Measurements from ENCODE around the gene MSL1.

The MSL1 gene

GRCh38 chr17:40121181-40122135 lies at the start of gene MSL1:
Gene MSL1 (plus strand): TSS chr17:40121971. CDS start chr17:40122613, 642 bp downstream.
- H3K9me3 Mint-ChIP-seq, result no peaks in the 10 kb centered on the region
- H3K4me3 Mint-ChIP-seq, result peak within 1 kb of the TSS; percentile 88 to 95
- H3K36me3 Mint-ChIP-seq, result peaks cover 14 to 20% of the 10 kb centered on the region in 2 donors
- peak; percentile 68 to 76 for ATAC-seq (replicated peaks)
- no peaks in the 10 kb centered on the region for H3K27me3 Mint-ChIP-seq
- peaks cover 24 to 45% of the 10 kb centered on the region in 2 donors for H3K4me1 Mint-ChIP-seq
- peak; percentile 75 for DNase-seq
- H3K27ac Mint-ChIP-seq, result peak within 1 kb of the TSS; percentile 88

GRCh38 chr17:40072040-40072734 lies 49.6 kb upstream of the MSL1 start:
- no peak for DNase-seq
- Mint-ChIP-seq H3K9me3 (no peaks in the 10 kb centered on the region), H3K4me3 (no peak overlapping the region), H3K27ac (no peak overlapping the region), H3K36me3 (no peaks in the 10 kb centered on the region), H3K4me1 (peaks cover 55 to 77% of the 10 kb centered on the region in 2 donors), H3K27me3 (no peaks in the 10 kb centered on the region)
- no peak for ATAC-seq (replicated peaks)

- no peaks in the 10 kb centered on the region for H3K9me3 Mint-ChIP-seq
- H3K27me3 Mint-ChIP-seq, result no peaks in the 10 kb centered on the region
- H3K4me3 Mint-ChIP-seq, result no peak overlapping the region
- no peak for ATAC-seq (replicated peaks)
- peak overlapping the region; percentile 37 for H3K27ac Mint-ChIP-seq
- H3K4me1 Mint-ChIP-seq, result peaks cover 52 to 71% of the 10 kb centered on the region in 2 donors
- H3K36me3 Mint-ChIP-seq, result no peaks in the 10 kb centered on the region
- DNase-seq, result no peak
Observed at GRCh38 chr17:40072735-40073346, 48.9 kb upstream of the MSL1 start.

GRCh38 chr17:40073454-40074174 lies 48.2 kb upstream of the MSL1 start:
- H3K36me3 Mint-ChIP-seq, result no peaks in the 10 kb centered on the region
- H3K27ac Mint-ChIP-seq, result no peak overlapping the region
- ATAC-seq (replicated peaks) (no peak), DNase-seq (no peak)
- no peaks in the 10 kb centered on the region for H3K9me3 Mint-ChIP-seq
- no peak overlapping the region for H3K4me3 Mint-ChIP-seq
- H3K4me1 Mint-ChIP-seq, result peaks cover 44 to 63% of the 10 kb centered on the region in 2 donors
- no peaks in the 10 kb centered on the region for H3K27me3 Mint-ChIP-seq

- peaks cover 39 to 58% of the 10 kb centered on the region in 2 donors for H3K4me1 Mint-ChIP-seq
- DNase-seq, result no peak
- no peaks in the 10 kb centered on the region for H3K36me3 Mint-ChIP-seq
- no peaks in the 10 kb centered on the region for H3K27me3 Mint-ChIP-seq
- ATAC-seq (replicated peaks), result no peak
- H3K27ac Mint-ChIP-seq, result no peak overlapping the region
- H3K4me3 Mint-ChIP-seq, result no peak overlapping the region
- no peaks in the 10 kb centered on the region for H3K9me3 Mint-ChIP-seq
Observed at GRCh38 chr17:40074175-40074512, 47.6 kb upstream of the MSL1 start.

- Mint-ChIP-seq H3K27ac (no peak overlapping the region), H3K4me1 (peaks cover 32 to 51% of the 10 kb centered on the region in 2 donors)
Observed at GRCh38 chr17:40074871-40075200, 46.9 kb upstream of the MSL1 start.

GRCh38 chr17:40075201-40075941 lies 46.4 kb upstream of the MSL1 start:
- Mint-ChIP-seq H3K36me3 (no peaks in the 10 kb centered on the region), H3K27me3 (no peaks in the 10 kb centered on the region), H3K4me1 (peaks cover 27 to 45% of the 10 kb centered on the region in 2 donors), H3K27ac (peak overlapping the region; percentile 20), H3K9me3 (no peaks in the 10 kb centered on the region), H3K4me3 (no peak overlapping the region)
- ATAC-seq (replicated peaks), result peak; percentile 81 to 88
- DNase-seq, result peak; percentile 49

More at GRCh38 chr17:40074871-40075200, 46.9 kb upstream of the MSL1 start:
- H3K4me3 Mint-ChIP-seq, result no peak overlapping the region
- ATAC-seq (replicated peaks) (no peak), DNase-seq (no peak)
- no peaks in the 10 kb centered on the region for H3K9me3 Mint-ChIP-seq
- no peaks in the 10 kb centered on the region for H3K27me3 Mint-ChIP-seq
- H3K36me3 Mint-ChIP-seq, result no peaks in the 10 kb centered on the region

- peaks cover 24 to 39% of the 10 kb centered on the region in 2 donors for H3K4me1 Mint-ChIP-seq
- H3K27ac Mint-ChIP-seq, result no peak overlapping the region
- H3K9me3 Mint-ChIP-seq, result no peaks in the 10 kb centered on the region
Observed at GRCh38 chr17:40075942-40076498, 45.8 kb upstream of the MSL1 start.

GRCh38 chr17:40076591-40076990 lies 45.2 kb upstream of the MSL1 start:
- no peak overlapping the region for H3K27ac Mint-ChIP-seq
- H3K36me3 Mint-ChIP-seq, result no peaks in the 10 kb centered on the region
- peaks cover 20 to 33% of the 10 kb centered on the region in 2 donors for H3K4me1 Mint-ChIP-seq
- no peak for ATAC-seq (replicated peaks)
- DNase-seq, result no peak
- no peaks in the 10 kb centered on the region for H3K27me3 Mint-ChIP-seq
- no peak overlapping the region for H3K4me3 Mint-ChIP-seq
- no peaks in the 10 kb centered on the region for H3K9me3 Mint-ChIP-seq

More at GRCh38 chr17:40075942-40076498, 45.8 kb upstream of the MSL1 start:
- Mint-ChIP-seq H3K4me3 (no peak overlapping the region), H3K27me3 (no peaks in the 10 kb centered on the region), H3K36me3 (no peaks in the 10 kb centered on the region)
- DNase-seq (no peak), ATAC-seq (replicated peaks) (no peak)

- DNase-seq (no peak), ATAC-seq (replicated peaks) (no peak)
- Mint-ChIP-seq H3K27ac (peak overlapping the region; percentile 67), H3K9me3 (no peaks in the 10 kb centered on the region), H3K4me3 (no peak overlapping the region), H3K4me1 (peaks cover 16 to 17% of the 10 kb centered on the region in 2 donors), H3K27me3 (no peaks in the 10 kb centered on the region), H3K36me3 (peaks cover 2 to 5% of the 10 kb centered on the region in 2 donors)
Observed at GRCh38 chr17:40079545-40079944, 42.2 kb upstream of the MSL1 start.

GRCh38 chr17:40084477-40084876 lies 37.3 kb upstream of the MSL1 start:
- no peaks in the 10 kb centered on the region for H3K9me3 Mint-ChIP-seq
- H3K4me3 Mint-ChIP-seq, result no peak overlapping the region
- peaks cover 0 to 7% of the 10 kb centered on the region in 2 donors for H3K4me1 Mint-ChIP-seq
- H3K36me3 Mint-ChIP-seq, result peaks cover 9 to 19% of the 10 kb centered on the region in 2 donors
- no peak overlapping the region for H3K27ac Mint-ChIP-seq
- ATAC-seq (replicated peaks), result no peak
- DNase-seq, result no peak
- H3K27me3 Mint-ChIP-seq, result no peaks in the 10 kb centered on the region

- Mint-ChIP-seq H3K27me3 (no peaks in the 10 kb centered on the region), H3K27ac (no peak overlapping the region), H3K4me3 (no peak overlapping the region), H3K9me3 (no peaks in the 10 kb centered on the region), H3K4me1 (peaks cover 6 to 8% of the 10 kb centered on the region in 2 donors), H3K36me3 (peaks cover 9 to 19% of the 10 kb centered on the region in 2 donors)
- DNase-seq (no peak), ATAC-seq (replicated peaks) (peak; percentile 67 to 71)
Observed at GRCh38 chr17:40086150-40087044, 35.4 kb upstream of the MSL1 start.

All from stimulated activated naive B cell treated with anti-CD40 and anti-IgM and Interleukin-4, amounts not matched to agents 10 μg/mL and 1 μg/mL and 100 μg/mL, for 72 hours (primary cell).